Smooth muscle cell of bladder (primary cell): ENCODE measurements around the gene PLEKHB2. TPM values are rescaled to one million over a fixed set of nuclear protein-coding genes. Genes with fewer than 3 reads are reported as not detected.

Experiments used
- total RNA-seq: library from RNA; depleted of rRNA; stranded (reverse); fragments of >200 nt; gene quantifications from 2 replicates; pipeline ENCODE4 v1.2.3, GENCODE V29; 2014

Gene PLEKHB2, protein sequence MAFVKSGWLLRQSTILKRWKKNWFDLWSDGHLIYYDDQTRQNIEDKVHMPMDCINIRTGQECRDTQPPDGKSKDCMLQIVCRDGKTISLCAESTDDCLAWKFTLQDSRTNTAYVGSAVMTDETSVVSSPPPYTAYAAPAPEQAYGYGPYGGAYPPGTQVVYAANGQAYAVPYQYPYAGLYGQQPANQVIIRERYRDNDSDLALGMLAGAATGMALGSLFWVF
- total RNA-seq, result 53.8 and 60.0 TPM in 2 replicates

GRCh38 chr2:131105156-131105949 lies at the start of gene PLEKHB2:
Gene PLEKHB2, plus strand, starts transcription at chr2:131105336. Its CDS starts 15,606 bp downstream, at chr2:131120942.

DNA sequence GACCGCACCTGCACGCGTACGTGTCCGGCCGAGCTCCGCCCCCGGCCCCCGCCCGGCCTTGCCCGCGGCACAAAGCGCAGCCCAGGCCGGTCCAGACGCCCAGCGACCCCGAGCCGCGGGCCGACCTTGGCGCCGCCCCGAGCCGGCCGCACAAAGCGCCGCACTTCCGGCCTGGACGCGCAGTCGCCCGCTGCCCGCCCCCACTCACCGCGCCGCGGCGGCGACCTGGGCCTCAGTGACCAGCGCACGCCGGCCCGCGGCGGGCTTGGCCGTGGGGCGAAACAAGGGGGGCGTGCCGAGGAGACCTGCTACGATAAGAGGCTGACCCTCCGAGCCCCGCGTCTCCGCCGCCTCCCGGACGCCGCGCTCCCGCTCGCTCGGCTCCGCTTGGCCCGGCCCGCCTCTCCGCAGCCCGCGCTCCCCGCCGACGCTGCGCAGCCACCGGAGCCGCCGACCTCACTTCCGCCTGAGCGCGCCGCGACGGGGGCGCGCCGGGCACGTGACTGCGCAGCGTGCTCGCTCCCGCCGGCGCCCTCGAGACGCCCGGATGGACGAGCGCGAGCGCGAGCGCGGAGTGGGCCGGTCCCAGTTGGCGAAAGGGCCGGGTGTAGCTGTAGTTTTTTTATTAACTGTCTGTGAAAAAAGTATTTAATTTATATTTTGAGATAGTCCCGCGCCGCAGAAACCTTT lies 12.0 kb upstream of the PLEKHB2 start, which contains the start of gene FAM168B:
TSS of gene FAM168B (minus strand) at position 455 of the 690 bp plus-strand sequence. CDS start 10,814 bp downstream, outside the sequence.

Other genes starting within 250 kb of the PLEKHB2 start
- 69.1 and 95.1 TPM in 2 replicates for gene FAM168B, start 11.9 kb upstream of the PLEKHB2 start, total RNA-seq
- gene POTEE, start 104.2 kb downstream of the PLEKHB2 start, total RNA-seq, result not detected in 2 replicates